CD8-positive, alpha-beta memory T cell (primary cell): Measurements from ENCODE around the gene PDAP1. TPM values are rescaled to one million over a fixed set of nuclear protein-coding genes. Genes with fewer than 3 reads are reported as not detected.

Experiments used
- CTCF ChIA-PET: fragments of 350-600 bp; sonication (Branson Sonifier 250); formaldehyde crosslinking; loops from one replicate; lab custom pipeline; 2021; ENCODE audit warnings: antibody characterized with exemption; lab: Charles Lee
- POLR2A ChIA-PET: fragments of 350-600 bp; sonication (Branson Sonifier 250); formaldehyde crosslinking; loops from one replicate; lab custom pipeline; 2021; ENCODE audit warnings: antibody characterized with exemption; lab: Charles Lee
- DNase-seq, 5 donors: peaks; one replicate each; pipeline versions ENCODE4 v3.0.0 to v3.0.0-alpha.2; 2020 to 2022; ENCODE audit warnings: mixed read lengths in 1 of 5
- H3K27ac ChIP-seq: one replicate; pipeline ENCODE4 v1.7.0; 2013; ENCODE audit warnings: low read depth, mild to moderate bottlenecking, low read length, moderate library complexity
- H3K27me3 ChIP-seq: 2 replicates; pipeline ENCODE4 v1.7.0; 2013; ENCODE audit warnings: low read length, mild to moderate bottlenecking; ENCODE audit not compliant: insufficient read depth, poor library complexity, severe bottlenecking
- H3K36me3 ChIP-seq: 2 replicates; pipeline ENCODE4 v1.7.0; 2013; ENCODE audit warnings: mild to moderate bottlenecking, low read length, moderate library complexity; ENCODE audit not compliant: insufficient read depth
- H3K4me1 ChIP-seq: 2 replicates; pipeline ENCODE4 v1.7.0; 2013; ENCODE audit warnings: mild to moderate bottlenecking, low read length, moderate library complexity; ENCODE audit not compliant: insufficient read depth
- H3K4me3 ChIP-seq: 2 replicates; pipeline ENCODE4 v1.7.0; 2013; ENCODE audit warnings: mild to moderate bottlenecking, low read length
- H3K9me3 ChIP-seq: 2 replicates; pipeline ENCODE4 v1.7.0; 2013; ENCODE audit warnings: mild to moderate bottlenecking, low read length
- H3K27ac Mint-ChIP-seq, 8 donors: one replicate each; pipeline ENCODE4 v1.8.0; 2020 to 2021; ENCODE audit warnings: mixed read lengths in 8 of 8, mild to moderate bottlenecking in 6 of 8, inconsistent platforms in 3 of 8, moderate library complexity in 3 of 8
- H3K27me3 Mint-ChIP-seq, 2 donors: one replicate each; pipeline ENCODE4 v1.8.0; 2020 to 2021; ENCODE audit warnings: mixed read lengths in 2 of 2, mild to moderate bottlenecking in 1 of 2, moderate library complexity in 1 of 2
- H3K36me3 Mint-ChIP-seq, 3 donors: one replicate each; pipeline ENCODE4 v1.8.0; 2020 to 2021; ENCODE audit warnings: mixed read lengths in 3 of 3, inconsistent platforms in 1 of 3, mild to moderate bottlenecking in 1 of 3
- H3K4me1 Mint-ChIP-seq, 3 donors: one replicate each; pipeline ENCODE4 v1.8.0; 2020 to 2021; ENCODE audit warnings: mixed read lengths in 3 of 3, inconsistent platforms in 1 of 3, mild to moderate bottlenecking in 1 of 3
- H3K4me3 Mint-ChIP-seq, 7 donors: one replicate each; pipeline ENCODE4 v1.8.0; 2020 to 2021; ENCODE audit warnings: mixed read lengths in 7 of 7, mild to moderate bottlenecking in 6 of 7, moderate library complexity in 4 of 7, inconsistent platforms in 2 of 7
- H3K9me3 Mint-ChIP-seq, 5 donors: one replicate each; pipeline ENCODE4 v1.8.0; 2020 to 2022; ENCODE audit warnings: mixed read lengths in 5 of 5, mild to moderate bottlenecking in 3 of 5, moderate library complexity in 2 of 5, inconsistent platforms in 1 of 5
- polyA plus RNA-seq: library from polyadenylated mRNA; unstranded; fragments of 300-500 nt; fragmentation: Illumina TruSeq; gene quantifications from one replicate; pipeline ENCODE4 v1.2.3, GENCODE V29; 2021
- total RNA-seq, 2 experiments: library from RNA; stranded (reverse); gene quantifications; one replicate each; pipeline ENCODE4 v1.2.3, GENCODE V29; 2021

The PDAP1 gene
- total and polyA plus RNA-seq, 3 experiments from 2014 or later = 32.8 to 210 (median 198) TPM

DNA sequence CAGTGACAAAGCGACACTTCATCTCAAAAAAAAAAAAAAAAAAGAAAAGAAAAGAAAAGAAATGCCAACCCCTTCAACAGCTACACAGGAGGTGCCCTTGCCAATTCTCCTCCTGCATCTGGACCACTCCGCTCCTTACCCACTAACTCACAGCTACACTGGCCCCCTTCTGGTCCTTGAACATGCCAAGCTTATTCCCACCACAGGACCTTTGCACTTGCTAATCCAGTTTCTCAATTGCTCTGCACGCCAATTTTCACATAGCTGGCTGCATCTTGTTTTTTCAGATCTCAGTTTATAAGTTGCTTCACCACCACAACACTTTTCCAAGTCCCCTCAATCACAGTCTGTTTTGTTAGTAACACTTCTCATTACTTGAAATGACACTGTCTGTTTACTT lies 5.5 kb downstream of the PDAP1 start:
- peak overlapping the region in 5 of 8 donors; percentile 8 to 91 (median 23) for H3K27ac Mint-ChIP-seq
- peaks cover 32 to 55% (median 44%) of the 10 kb centered on the region in 3 donors for H3K4me1 Mint-ChIP-seq
- Histone ChIP-seq H3K4me1 (peaks cover 22% of the 10 kb centered on the region), H3K27ac (no peak overlapping the region), H3K9me3 (no peaks in the 10 kb centered on the region), H3K36me3 (peaks cover 43% of the 10 kb centered on the region), H3K4me3 (no peak overlapping the region), H3K27me3 (no peaks in the 10 kb centered on the region)
- CTCF ChIA-PET = interaction anchor here (3.4 kb wide), 1 partner anchor 9 kb away, joined by 13 read pairs; no protein-coding TSS in a partner anchor
- peak overlapping the region in 1 of 7 donors; percentile 5 for H3K4me3 Mint-ChIP-seq
- POLR2A ChIA-PET = interaction anchor here (0.7 kb wide), 1 partner anchor 157 kb away, joined by 4 read pairs; no protein-coding TSS in a partner anchor
- H3K9me3 Mint-ChIP-seq = no peaks in the 10 kb centered on the region
- H3K36me3 Mint-ChIP-seq = peaks cover 10 to 65% (median 11%) of the 10 kb centered on the region in 3 donors
- DNase-seq = no peak
- H3K27me3 Mint-ChIP-seq = no peaks in the 10 kb centered on the region

- Mint-ChIP-seq H3K4me3 (no peak overlapping the region), H3K27me3 (no peaks in the 10 kb centered on the region), H3K36me3 (peaks cover 10 to 88% (median 13%) of the 10 kb centered on the region in 3 donors), H3K4me1 (peaks cover 18 to 41% (median 28%) of the 10 kb centered on the region in 3 donors), H3K9me3 (no peaks in the 10 kb centered on the region), H3K27ac (peak overlapping the region in 5 of 8 donors; percentile 47 to 81 (median 73))
- ChIA-PET CTCF (interaction anchor here (0.6 to 2.2 kb wide), 4 partner anchors 9 to 31 kb away, joined by 3 to 7 read pairs (median 4); partner anchors contain the start of genes BUD31 and PDAP1), POLR2A (interaction anchor here (1.3 to 2.6 kb wide), 2 partner anchors 9 to 19 kb away, joined by 3 to 17 read pairs; partner anchors contain the start of genes BUD31 and PDAP1)
- Histone ChIP-seq H3K9me3 (no peaks in the 10 kb centered on the region), H3K4me1 (peaks cover 1% of the 10 kb centered on the region), H3K4me3 (no peak overlapping the region), H3K36me3 (peaks cover 65% of the 10 kb centered on the region), H3K27me3 (no peaks in the 10 kb centered on the region), H3K27ac (no peak overlapping the region)
- DNase-seq = no peak
These were observed 8.8 kb downstream of the PDAP1 start for GRCh38 chr7:99399597-99399996.

- H3K27me3 Mint-ChIP-seq = no peaks in the 10 kb centered on the region
- ChIA-PET POLR2A (interaction anchor here (0.6 to 2.6 kb wide), 3 partner anchors 9 to 47 kb away, joined by 3 to 17 read pairs (median 5); partner anchors contain the start of genes BUD31 and PDAP1), CTCF (interaction anchor here (0.6 to 2.2 kb wide), 5 partner anchors 9 to 34 kb away, joined by 3 to 7 read pairs (median 4); partner anchors contain the start of genes BUD31 and PDAP1)
- Histone ChIP-seq H3K9me3 (no peaks in the 10 kb centered on the region), H3K27ac (no peak overlapping the region), H3K27me3 (no peaks in the 10 kb centered on the region), H3K4me3 (no peak overlapping the region), H3K36me3 (peaks cover 64% of the 10 kb centered on the region), H3K4me1 (no peaks in the 10 kb centered on the region)
- peaks cover 13 to 39% (median 25%) of the 10 kb centered on the region in 3 donors for H3K4me1 Mint-ChIP-seq
- peak overlapping the region in 2 of 7 donors; percentile 27 to 43 for H3K4me3 Mint-ChIP-seq
- no peak for DNase-seq
- peak overlapping the region in 7 of 8 donors; percentile 13 to 87 (median 81) for H3K27ac Mint-ChIP-seq
- H3K9me3 Mint-ChIP-seq = no peaks in the 10 kb centered on the region
- peaks cover 10 to 88% (median 13%) of the 10 kb centered on the region in 3 donors for H3K36me3 Mint-ChIP-seq
These were observed 9.4 kb downstream of the PDAP1 start for GRCh38 chr7:99398891-99399445.

GRCh38 chr7:99397297-99397983 lies 11.0 kb downstream of the PDAP1 start:
- Mint-ChIP-seq H3K9me3 (no peaks in the 10 kb centered on the region), H3K4me1 (peaks cover 13 to 53% (median 29%) of the 10 kb centered on the region in 3 donors), H3K4me3 (no peak overlapping the region), H3K27me3 (no peaks in the 10 kb centered on the region), H3K36me3 (peaks cover 4 to 90% (median 8%) of the 10 kb centered on the region in 3 donors), H3K27ac (peak overlapping the region in 7 of 8 donors; percentile 3 to 87 (median 64))
- peaks cover 61% of the 10 kb centered on the region for H3K36me3 ChIP-seq
- no peaks in the 10 kb centered on the region for H3K27me3 ChIP-seq
- no peak overlapping the region for H3K4me3 ChIP-seq
- no peaks in the 10 kb centered on the region for H3K9me3 ChIP-seq
- ChIA-PET POLR2A (no interaction called here), CTCF (interaction anchor here (2.2 kb wide), 1 partner anchor 11 kb away, joined by 7 read pairs; the partner anchor contains the start of genes BUD31 and PDAP1)
- H3K4me1 ChIP-seq = peaks cover 11% of the 10 kb centered on the region
- DNase-seq = no peak
- no peak overlapping the region for H3K27ac ChIP-seq

DNA sequence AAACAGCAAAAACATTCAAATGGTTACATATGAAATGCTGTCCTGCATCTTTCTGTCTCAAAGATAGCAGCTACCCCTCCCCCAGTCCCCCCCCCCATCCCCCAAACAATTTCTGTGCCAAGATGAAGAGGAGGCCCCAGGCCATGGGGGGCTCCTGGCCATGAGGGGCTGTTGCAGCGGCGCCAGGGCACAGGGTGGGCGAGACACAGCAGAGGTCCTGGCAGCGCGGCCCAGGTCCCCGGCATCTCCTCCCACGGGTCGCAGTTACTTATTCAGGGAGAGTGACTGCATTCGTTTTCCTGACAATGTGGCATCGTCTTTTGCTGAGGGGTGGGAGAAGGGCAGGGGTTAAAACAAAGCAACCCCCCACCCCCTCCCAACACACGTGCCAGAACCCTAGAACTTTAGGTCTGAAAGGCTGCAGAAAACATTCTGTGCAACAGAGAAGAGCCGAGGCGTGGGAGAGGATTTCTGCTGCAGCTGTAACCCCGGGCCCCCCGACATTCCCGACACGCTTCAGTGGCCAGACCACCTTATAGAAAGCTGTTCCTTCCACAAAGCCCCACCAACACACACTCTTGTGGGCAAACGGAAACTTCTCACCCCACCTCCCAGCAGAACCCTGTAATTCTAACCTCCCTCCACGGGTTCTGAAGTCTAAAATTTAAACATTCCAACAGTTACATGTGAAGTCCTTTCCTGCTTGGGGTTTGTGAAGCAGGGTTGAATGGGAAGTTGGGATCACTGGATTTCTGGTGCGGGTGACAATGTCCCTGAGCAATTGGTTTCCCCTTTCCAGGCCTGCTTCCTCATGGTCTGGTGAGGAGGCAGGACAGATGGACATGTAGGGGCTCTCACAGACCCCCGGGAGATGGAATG lies 11.7 kb downstream of the PDAP1 start:
- Mint-ChIP-seq H3K36me3 (peaks cover 4 to 92% (median 8%) of the 10 kb centered on the region in 3 donors), H3K4me3 (no peak overlapping the region), H3K27me3 (no peaks in the 10 kb centered on the region), H3K4me1 (peaks cover 18 to 58% (median 29%) of the 10 kb centered on the region in 3 donors), H3K27ac (peak overlapping the region in 3 of 8 donors; percentile 29 to 92 (median 56)), H3K9me3 (no peaks in the 10 kb centered on the region)
- Histone ChIP-seq H3K9me3 (no peaks in the 10 kb centered on the region), H3K4me3 (no peak overlapping the region), H3K36me3 (peaks cover 67% of the 10 kb centered on the region), H3K27me3 (no peaks in the 10 kb centered on the region), H3K27ac (no peak overlapping the region), H3K4me1 (peaks cover 15% of the 10 kb centered on the region)
- ChIA-PET POLR2A (interaction anchor here (1.1 kb wide), 1 partner anchor 10 kb away, joined by 3 read pairs; no protein-coding TSS in a partner anchor), CTCF (no interaction called here)
- no peak for DNase-seq

- peaks cover under 1 to 92% (median 8%) of the 10 kb centered on the region in 3 donors for H3K36me3 Mint-ChIP-seq
These were observed 12.6 kb downstream of the PDAP1 start for GRCh38 chr7:99395616-99396327.

More at GRCh38 chr7:99395616-99396327, 12.6 kb downstream of the PDAP1 start:
- H3K36me3 ChIP-seq = peaks cover 68% of the 10 kb centered on the region
- Mint-ChIP-seq H3K27ac (peak overlapping the region in 4 of 8 donors; percentile 29 to 74 (median 64)), H3K9me3 (no peaks in the 10 kb centered on the region), H3K27me3 (no peaks in the 10 kb centered on the region), H3K4me3 (no peak overlapping the region), H3K4me1 (peaks cover 18 to 55% (median 27%) of the 10 kb centered on the region in 3 donors)
- ChIA-PET CTCF (no interaction called here), POLR2A (interaction anchor here (1.1 kb wide), 1 partner anchor 11 kb away, joined by 3 read pairs; no protein-coding TSS in a partner anchor)
- no peak overlapping the region for H3K27ac ChIP-seq
- H3K9me3 ChIP-seq = no peaks in the 10 kb centered on the region
- no peak overlapping the region for H3K4me3 ChIP-seq
- no peak for DNase-seq
- H3K27me3 ChIP-seq = no peaks in the 10 kb centered on the region
- peaks cover 15% of the 10 kb centered on the region for H3K4me1 ChIP-seq
